Measurements from ENCODE around the gene LRFN2. TPM values are rescaled to one million over a fixed set of nuclear protein-coding genes. Genes with fewer than 3 reads are reported as not detected.

LRFN2 gene
- polyA plus RNA-seq, 1 donor from 2014 or later, result 14.8 TPM

- H3K4me2 ChIP-seq (ENCODE audit: low read length), result no peak overlapping the region
- H3K4me3 ChIP-seq (ENCODE audit: low read length), result no peak overlapping the region
- H3K9ac ChIP-seq (ENCODE audit: low read length), result no peak overlapping the region
- no peaks in the 10 kb centered on the region for H3K27me3 ChIP-seq (ENCODE audit: insufficient read depth, low read depth, low read length)
- H3K27ac ChIP-seq (ENCODE audit: low read length), result no peak overlapping the region
- H3K36me3 ChIP-seq (ENCODE audit: insufficient read depth, low read length), result no peaks in the 10 kb centered on the region
- no peaks in the 10 kb centered on the region for H3K9me3 ChIP-seq (ENCODE audit: low read length)
- H4K20me1 ChIP-seq (ENCODE audit: insufficient read depth), result no peaks in the 10 kb centered on the region
- no peak for TF ChIP-seq SMC3 (conservative IDR thresholded peaks at IDR 0.05; ENCODE audit: poor library complexity)
- TF ChIP-seq POLR2AphosphoS5 (IDR thresholded peaks at IDR 0.05), result no peak
- TF ChIP-seq EZH2 (IDR thresholded peaks at IDR 0.05; ENCODE audit: borderline replicate concordance, insufficient read depth, low read length, poor library complexity, severe bottlenecking), result no peak
- no peak for TF ChIP-seq TAF1 (IDR thresholded peaks at IDR 0.05; ENCODE audit: low read depth)
- TF ChIP-seq EP300 (conservative IDR thresholded peaks at IDR 0.05; ENCODE audit: poor library complexity, severe bottlenecking), result no peak
- TF ChIP-seq, protein P1, sequence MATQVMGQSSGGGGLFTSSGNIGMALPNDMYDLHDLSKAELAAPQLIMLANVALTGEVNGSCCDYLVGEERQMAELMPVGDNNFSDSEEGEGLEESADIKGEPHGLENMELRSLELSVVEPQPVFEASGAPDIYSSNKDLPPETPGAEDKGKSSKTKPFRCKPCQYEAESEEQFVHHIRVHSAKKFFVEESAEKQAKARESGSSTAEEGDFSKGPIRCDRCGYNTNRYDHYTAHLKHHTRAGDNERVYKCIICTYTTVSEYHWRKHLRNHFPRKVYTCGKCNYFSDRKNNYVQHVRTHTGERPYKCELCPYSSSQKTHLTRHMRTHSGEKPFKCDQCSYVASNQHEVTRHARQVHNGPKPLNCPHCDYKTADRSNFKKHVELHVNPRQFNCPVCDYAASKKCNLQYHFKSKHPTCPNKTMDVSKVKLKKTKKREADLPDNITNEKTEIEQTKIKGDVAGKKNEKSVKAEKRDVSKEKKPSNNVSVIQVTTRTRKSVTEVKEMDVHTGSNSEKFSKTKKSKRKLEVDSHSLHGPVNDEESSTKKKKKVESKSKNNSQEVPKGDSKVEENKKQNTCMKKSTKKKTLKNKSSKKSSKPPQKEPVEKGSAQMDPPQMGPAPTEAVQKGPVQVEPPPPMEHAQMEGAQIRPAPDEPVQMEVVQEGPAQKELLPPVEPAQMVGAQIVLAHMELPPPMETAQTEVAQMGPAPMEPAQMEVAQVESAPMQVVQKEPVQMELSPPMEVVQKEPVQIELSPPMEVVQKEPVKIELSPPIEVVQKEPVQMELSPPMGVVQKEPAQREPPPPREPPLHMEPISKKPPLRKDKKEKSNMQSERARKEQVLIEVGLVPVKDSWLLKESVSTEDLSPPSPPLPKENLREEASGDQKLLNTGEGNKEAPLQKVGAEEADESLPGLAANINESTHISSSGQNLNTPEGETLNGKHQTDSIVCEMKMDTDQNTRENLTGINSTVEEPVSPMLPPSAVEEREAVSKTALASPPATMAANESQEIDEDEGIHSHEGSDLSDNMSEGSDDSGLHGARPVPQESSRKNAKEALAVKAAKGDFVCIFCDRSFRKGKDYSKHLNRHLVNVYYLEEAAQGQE (IDR thresholded peaks at IDR 0.05; ENCODE audit: borderline replicate concordance), result no peak
- TF ChIP-seq CTCF (IDR thresholded peaks at IDR 0.05; ENCODE audit: poor library complexity, severe bottlenecking), result no peak
- H2AFZ ChIP-seq (ENCODE audit: low read depth, low read length), result no peak overlapping the region
- H3K79me2 ChIP-seq (replicated peaks; ENCODE audit: insufficient read depth, low read length), result no peaks in the 10 kb centered on the region
- no peaks in the 10 kb centered on the region for H3F3A ChIP-seq (ENCODE audit: insufficient read depth, low read length, poor library complexity, severe bottlenecking)
- H3K9me2 ChIP-seq (ENCODE audit: insufficient read depth, low read length), result no peaks in the 10 kb centered on the region
Observed at GRCh38 chr6:40504274-40504673, 82.9 kb downstream of the LRFN2 start.

DNA sequence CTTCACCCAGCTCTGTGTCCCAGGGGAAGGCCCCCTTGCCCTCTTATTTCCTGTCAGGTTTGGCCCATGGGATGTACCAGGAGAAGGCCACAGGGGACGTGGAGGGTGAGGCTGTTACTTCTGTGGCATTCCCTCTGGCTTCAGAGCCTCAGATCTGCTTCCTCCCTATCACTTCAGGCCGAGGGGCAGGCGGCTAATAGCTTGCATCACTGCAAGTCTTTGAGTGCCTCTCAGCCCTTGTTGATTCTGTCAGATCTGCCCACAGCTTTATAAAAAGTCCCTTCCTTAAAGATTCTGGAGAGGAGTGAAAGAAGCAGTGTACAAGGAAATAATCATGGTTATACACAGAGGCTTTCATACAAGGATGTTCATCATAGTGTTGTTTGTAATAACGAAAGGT is 86.9 kb downstream of the LRFN2 start:
- Histone ChIP-seq H3K9me3 (ENCODE audit: low read length) (no peaks in the 10 kb centered on the region), H3K27ac (ENCODE audit: low read length) (no peak overlapping the region), H2AFZ (ENCODE audit: low read depth, low read length) (no peak overlapping the region), H3K36me3 (ENCODE audit: insufficient read depth, low read length) (no peaks in the 10 kb centered on the region), H3K4me3 (ENCODE audit: low read length) (no peak overlapping the region), H3K4me2 (ENCODE audit: low read length) (no peak overlapping the region), H3K79me2 (replicated peaks; ENCODE audit: insufficient read depth, low read length) (no peaks in the 10 kb centered on the region), H3K9ac (ENCODE audit: low read length) (no peak overlapping the region), H4K20me1 (ENCODE audit: insufficient read depth) (no peaks in the 10 kb centered on the region), H3K27me3 (ENCODE audit: insufficient read depth, low read depth, low read length) (no peaks in the 10 kb centered on the region), H3K9me2 (ENCODE audit: insufficient read depth, low read length) (no peaks in the 10 kb centered on the region), H3F3A (ENCODE audit: insufficient read depth, low read length, poor library complexity, severe bottlenecking) (no peaks in the 10 kb centered on the region)
- no peak for TF ChIP-seq RAD21 (conservative IDR thresholded peaks at IDR 0.05)
- no peak for TF ChIP-seq EP300 (conservative IDR thresholded peaks at IDR 0.05; ENCODE audit: poor library complexity, severe bottlenecking)
- TF ChIP-seq CTCF (IDR thresholded peaks at IDR 0.05; ENCODE audit: poor library complexity, severe bottlenecking), result no peak
- TF ChIP-seq, protein P1 (IDR thresholded peaks at IDR 0.05; ENCODE audit: borderline replicate concordance), result no peak
- TF ChIP-seq EZH2 (IDR thresholded peaks at IDR 0.05; ENCODE audit: borderline replicate concordance, insufficient read depth, low read length, poor library complexity, severe bottlenecking), result no peak
- no peak for TF ChIP-seq MXI1 (conservative IDR thresholded peaks at IDR 0.05; ENCODE audit: poor library complexity, severe bottlenecking)
- TF ChIP-seq POLR2AphosphoS5 (IDR thresholded peaks at IDR 0.05), result no peak
- TF ChIP-seq TAF1 (IDR thresholded peaks at IDR 0.05; ENCODE audit: low read depth), result no peak
- TF ChIP-seq SMC3 (conservative IDR thresholded peaks at IDR 0.05; ENCODE audit: poor library complexity), result no peak

Data from neural cell (in vitro differentiated cells).